Measurements from ENCODE around the gene MVK. TPM values are rescaled to one million over a fixed set of nuclear protein-coding genes. Genes with fewer than 3 reads are reported as not detected.

MVK gene
- total and polyA plus RNA-seq, 4 donors, result 34.9 to 50.3 (median 41.4) TPM

DNA sequence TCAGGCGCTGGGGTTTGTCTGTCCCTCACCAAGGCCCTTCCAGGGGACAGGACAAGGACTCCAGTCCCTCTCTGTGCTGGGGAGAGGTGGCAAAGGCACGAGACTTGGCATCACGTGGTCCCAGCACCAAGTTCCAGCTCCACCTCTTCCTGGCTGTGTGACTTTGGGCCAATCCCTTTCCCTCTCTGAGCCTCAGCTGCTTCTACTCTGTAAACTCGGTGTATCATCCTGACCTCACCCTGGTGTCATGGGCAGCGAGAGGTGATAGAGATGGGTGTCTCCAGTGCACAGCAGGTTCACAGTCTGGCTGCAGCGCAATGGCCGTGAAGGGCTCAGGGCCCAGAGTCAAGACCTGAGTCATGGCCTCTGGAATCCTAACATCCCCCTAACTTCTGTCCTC lies 54.0 kb downstream of the MVK start:
- no peak overlapping the region for H3K27ac ChIP-seq (ENCODE audit: low read depth in 1 of 2, low read length in 2 of 2)
- H3K4me3 ChIP-seq (ENCODE audit: low read depth in 1 of 3, low read length in 3 of 3), result no peak overlapping the region
- no peaks in the 10 kb centered on the region for H3K36me3 ChIP-seq (ENCODE audit: control insufficient read depth in 4 of 4, insufficient read depth in 3 of 4, low read depth in 1 of 4, low read length in 3 of 4)
- TF ChIP-seq FOXA2 (IDR thresholded peaks at IDR 0.05) (no peak), RAD21 (IDR thresholded peaks at IDR 0.05) (no peak), TAF1 (conservative IDR thresholded peaks at IDR 0.05) (no peak), FOXA1 (IDR thresholded peaks at IDR 0.05) (no peak), HNF4G (IDR thresholded peaks at IDR 0.05) (no peak), GABPA (IDR thresholded peaks at IDR 0.05 in 1 of 2, conservative IDR thresholded peaks at IDR 0.05 in 1 of 2) (no peak), NR2F2 (IDR thresholded peaks at IDR 0.05) (no peak), EGR1 (IDR thresholded peaks at IDR 0.05; ENCODE audit: low read depth in 2 of 2) (no peak), RXRA (IDR thresholded peaks at IDR 0.05) (no peak), HNF4A (conservative IDR thresholded peaks at IDR 0.05) (no peak), SP1 (IDR thresholded peaks at IDR 0.05) (no peak), JUND (IDR thresholded peaks at IDR 0.05) (no peak)
- TF ChIP-seq, protein P1, sequence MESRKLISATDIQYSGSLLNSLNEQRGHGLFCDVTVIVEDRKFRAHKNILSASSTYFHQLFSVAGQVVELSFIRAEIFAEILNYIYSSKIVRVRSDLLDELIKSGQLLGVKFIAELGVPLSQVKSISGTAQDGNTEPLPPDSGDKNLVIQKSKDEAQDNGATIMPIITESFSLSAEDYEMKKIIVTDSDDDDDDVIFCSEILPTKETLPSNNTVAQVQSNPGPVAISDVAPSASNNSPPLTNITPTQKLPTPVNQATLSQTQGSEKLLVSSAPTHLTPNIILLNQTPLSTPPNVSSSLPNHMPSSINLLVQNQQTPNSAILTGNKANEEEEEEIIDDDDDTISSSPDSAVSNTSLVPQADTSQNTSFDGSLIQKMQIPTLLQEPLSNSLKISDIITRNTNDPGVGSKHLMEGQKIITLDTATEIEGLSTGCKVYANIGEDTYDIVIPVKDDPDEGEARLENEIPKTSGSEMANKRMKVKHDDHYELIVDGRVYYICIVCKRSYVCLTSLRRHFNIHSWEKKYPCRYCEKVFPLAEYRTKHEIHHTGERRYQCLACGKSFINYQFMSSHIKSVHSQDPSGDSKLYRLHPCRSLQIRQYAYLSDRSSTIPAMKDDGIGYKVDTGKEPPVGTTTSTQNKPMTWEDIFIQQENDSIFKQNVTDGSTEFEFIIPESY (IDR thresholded peaks at IDR 0.05), result no peak
- TF ChIP-seq, protein P2, sequence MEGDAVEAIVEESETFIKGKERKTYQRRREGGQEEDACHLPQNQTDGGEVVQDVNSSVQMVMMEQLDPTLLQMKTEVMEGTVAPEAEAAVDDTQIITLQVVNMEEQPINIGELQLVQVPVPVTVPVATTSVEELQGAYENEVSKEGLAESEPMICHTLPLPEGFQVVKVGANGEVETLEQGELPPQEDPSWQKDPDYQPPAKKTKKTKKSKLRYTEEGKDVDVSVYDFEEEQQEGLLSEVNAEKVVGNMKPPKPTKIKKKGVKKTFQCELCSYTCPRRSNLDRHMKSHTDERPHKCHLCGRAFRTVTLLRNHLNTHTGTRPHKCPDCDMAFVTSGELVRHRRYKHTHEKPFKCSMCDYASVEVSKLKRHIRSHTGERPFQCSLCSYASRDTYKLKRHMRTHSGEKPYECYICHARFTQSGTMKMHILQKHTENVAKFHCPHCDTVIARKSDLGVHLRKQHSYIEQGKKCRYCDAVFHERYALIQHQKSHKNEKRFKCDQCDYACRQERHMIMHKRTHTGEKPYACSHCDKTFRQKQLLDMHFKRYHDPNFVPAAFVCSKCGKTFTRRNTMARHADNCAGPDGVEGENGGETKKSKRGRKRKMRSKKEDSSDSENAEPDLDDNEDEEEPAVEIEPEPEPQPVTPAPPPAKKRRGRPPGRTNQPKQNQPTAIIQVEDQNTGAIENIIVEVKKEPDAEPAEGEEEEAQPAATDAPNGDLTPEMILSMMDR (IDR thresholded peaks at IDR 0.05; ENCODE audit: low read depth, low read length, missing input control), result no peak
- TF ChIP-seq, protein P3, sequence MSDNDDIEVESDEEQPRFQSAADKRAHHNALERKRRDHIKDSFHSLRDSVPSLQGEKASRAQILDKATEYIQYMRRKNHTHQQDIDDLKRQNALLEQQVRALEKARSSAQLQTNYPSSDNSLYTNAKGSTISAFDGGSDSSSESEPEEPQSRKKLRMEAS (IDR thresholded peaks at IDR 0.05), result no peak
- TF ChIP-seq, protein P4, sequence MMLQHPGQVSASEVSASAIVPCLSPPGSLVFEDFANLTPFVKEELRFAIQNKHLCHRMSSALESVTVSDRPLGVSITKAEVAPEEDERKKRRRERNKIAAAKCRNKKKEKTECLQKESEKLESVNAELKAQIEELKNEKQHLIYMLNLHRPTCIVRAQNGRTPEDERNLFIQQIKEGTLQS (IDR thresholded peaks at IDR 0.05), result no peak
- TF ChIP-seq, protein P5, sequence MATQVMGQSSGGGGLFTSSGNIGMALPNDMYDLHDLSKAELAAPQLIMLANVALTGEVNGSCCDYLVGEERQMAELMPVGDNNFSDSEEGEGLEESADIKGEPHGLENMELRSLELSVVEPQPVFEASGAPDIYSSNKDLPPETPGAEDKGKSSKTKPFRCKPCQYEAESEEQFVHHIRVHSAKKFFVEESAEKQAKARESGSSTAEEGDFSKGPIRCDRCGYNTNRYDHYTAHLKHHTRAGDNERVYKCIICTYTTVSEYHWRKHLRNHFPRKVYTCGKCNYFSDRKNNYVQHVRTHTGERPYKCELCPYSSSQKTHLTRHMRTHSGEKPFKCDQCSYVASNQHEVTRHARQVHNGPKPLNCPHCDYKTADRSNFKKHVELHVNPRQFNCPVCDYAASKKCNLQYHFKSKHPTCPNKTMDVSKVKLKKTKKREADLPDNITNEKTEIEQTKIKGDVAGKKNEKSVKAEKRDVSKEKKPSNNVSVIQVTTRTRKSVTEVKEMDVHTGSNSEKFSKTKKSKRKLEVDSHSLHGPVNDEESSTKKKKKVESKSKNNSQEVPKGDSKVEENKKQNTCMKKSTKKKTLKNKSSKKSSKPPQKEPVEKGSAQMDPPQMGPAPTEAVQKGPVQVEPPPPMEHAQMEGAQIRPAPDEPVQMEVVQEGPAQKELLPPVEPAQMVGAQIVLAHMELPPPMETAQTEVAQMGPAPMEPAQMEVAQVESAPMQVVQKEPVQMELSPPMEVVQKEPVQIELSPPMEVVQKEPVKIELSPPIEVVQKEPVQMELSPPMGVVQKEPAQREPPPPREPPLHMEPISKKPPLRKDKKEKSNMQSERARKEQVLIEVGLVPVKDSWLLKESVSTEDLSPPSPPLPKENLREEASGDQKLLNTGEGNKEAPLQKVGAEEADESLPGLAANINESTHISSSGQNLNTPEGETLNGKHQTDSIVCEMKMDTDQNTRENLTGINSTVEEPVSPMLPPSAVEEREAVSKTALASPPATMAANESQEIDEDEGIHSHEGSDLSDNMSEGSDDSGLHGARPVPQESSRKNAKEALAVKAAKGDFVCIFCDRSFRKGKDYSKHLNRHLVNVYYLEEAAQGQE (IDR thresholded peaks at IDR 0.05), result no peak
- H3K27me3 ChIP-seq (ENCODE audit: control insufficient read depth in 4 of 4, insufficient read depth in 4 of 4, low read length in 3 of 4), result no peaks in the 10 kb centered on the region
- 81% methylated on average over 7 of the region's 7 CpGs for WGBS
- H3K9me3 ChIP-seq (ENCODE audit: control insufficient read depth in 4 of 4, low read length in 3 of 4), result no peaks in the 10 kb centered on the region
- no peak for DNase-seq (ENCODE audit: low spot score)
- H3K4me1 ChIP-seq (ENCODE audit: control insufficient read depth in 4 of 4, insufficient read depth in 4 of 4, low read length in 3 of 4), result no peaks in the 10 kb centered on the region
- no peak overlapping the region for H3K9ac ChIP-seq (ENCODE audit: low read depth in 1 of 2, low read length in 2 of 2)

DNA sequence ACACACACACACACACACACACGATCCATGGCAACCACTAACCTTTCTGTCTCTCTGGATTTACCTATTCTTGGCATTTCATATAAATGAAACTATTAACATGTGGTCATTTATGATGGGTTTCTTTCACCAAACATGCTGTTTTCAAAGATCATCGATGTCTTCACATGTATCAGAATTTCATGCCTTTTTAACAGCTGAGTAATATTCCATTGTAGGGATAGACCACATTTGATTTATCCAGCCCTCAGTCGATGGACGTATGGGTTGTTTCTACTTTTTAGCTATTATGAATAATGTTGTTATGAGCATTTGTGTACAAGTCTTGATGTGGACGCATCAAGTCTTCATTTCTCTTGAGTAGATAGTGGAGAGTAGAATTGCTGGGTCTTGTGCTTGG lies 56.5 kb downstream of the MVK start:
- no peak overlapping the region for H3K27ac ChIP-seq (ENCODE audit: low read depth in 1 of 2, low read length in 2 of 2)
- 92% methylated on average over 5 of the region's 5 CpGs for WGBS
- no peaks in the 10 kb centered on the region for H3K4me1 ChIP-seq (ENCODE audit: control insufficient read depth in 4 of 4, insufficient read depth in 4 of 4, low read length in 3 of 4)
- no peaks in the 10 kb centered on the region for H3K9me3 ChIP-seq (ENCODE audit: control insufficient read depth in 4 of 4, low read length in 3 of 4)
- H3K9ac ChIP-seq (ENCODE audit: low read depth in 1 of 2, low read length in 2 of 2), result no peak overlapping the region
- no peaks in the 10 kb centered on the region for H3K27me3 ChIP-seq (ENCODE audit: control insufficient read depth in 4 of 4, insufficient read depth in 4 of 4, low read length in 3 of 4)
- H3K36me3 ChIP-seq (ENCODE audit: control insufficient read depth in 4 of 4, insufficient read depth in 3 of 4, low read depth in 1 of 4, low read length in 3 of 4), result no peaks in the 10 kb centered on the region
- H3K4me3 ChIP-seq (ENCODE audit: low read depth in 1 of 3, low read length in 3 of 3), result no peak overlapping the region
- no peak for DNase-seq (ENCODE audit: low spot score)
- TF ChIP-seq YY1 (IDR thresholded peaks at IDR 0.05) (no peak), HNF4G (IDR thresholded peaks at IDR 0.05) (no peak), GABPA (IDR thresholded peaks at IDR 0.05 in 1 of 2, conservative IDR thresholded peaks at IDR 0.05 in 1 of 2) (no peak)
- TF ChIP-seq, protein P2 (IDR thresholded peaks at IDR 0.05; ENCODE audit: low read depth, low read length, missing input control), result no peak
- TF ChIP-seq, protein P1 (IDR thresholded peaks at IDR 0.05), result no peak

All from liver (tissue), 9 donors.